Aorta (tissue), 5 donors: Measurements from ENCODE around the gene TUBGCP6. TPM values are rescaled to one million over a fixed set of nuclear protein-coding genes. Genes with fewer than 3 reads are reported as not detected.

Experiments
- ATAC-seq: fragments of 200-7000 bp; cut with Tn5 transposase; one replicate; pipeline ENCODE4 v1.9.1; 2022; ENCODE audit warnings: moderate library complexity; ENCODE audit not compliant: low FRiP score
- DNase-seq, 2 donors: peaks; one replicate each; pipeline ENCODE4 v3.0.0-alpha.2; 2020
- H3K27ac ChIP-seq, 2 donors: one replicate each; pipeline ENCODE4 v1.5.1; 2013; ENCODE audit warnings: low read length in 2 of 2, mild to moderate bottlenecking in 2 of 2, moderate library complexity in 2 of 2, control low read depth in 1 of 2, inconsistent platforms in 1 of 2, low read depth in 1 of 2
- H3K27me3 ChIP-seq, 2 donors: one replicate each; pipeline ENCODE4 v1.6.1; 2013; ENCODE audit warnings: control low read depth in 1 of 2, low read length in 1 of 2, mild to moderate bottlenecking in 1 of 2, moderate library complexity in 1 of 2; ENCODE audit not compliant: insufficient read depth in 2 of 2, control insufficient read depth in 1 of 2
- H3K36me3 ChIP-seq, 2 donors: one replicate each; pipeline ENCODE4 v1.6.1; 2013; ENCODE audit warnings: control low read depth in 1 of 2, low read length in 1 of 2, mild to moderate bottlenecking in 1 of 2; ENCODE audit not compliant: insufficient read depth in 2 of 2, control insufficient read depth in 1 of 2
- H3K4me1 ChIP-seq, 2 donors: one replicate each; pipeline ENCODE4 v1.6.1; 2013; ENCODE audit warnings: low read length in 2 of 2, control low read depth in 1 of 2, mild to moderate bottlenecking in 1 of 2, moderate library complexity in 1 of 2; ENCODE audit not compliant: insufficient read depth in 2 of 2, control insufficient read depth in 1 of 2
- H3K4me3 ChIP-seq, 2 donors: one replicate each; pipeline ENCODE4 v1.5.1; 2013; ENCODE audit warnings: low read length in 2 of 2, control low read depth in 1 of 2, mild to moderate bottlenecking in 1 of 2
- H3K9me3 ChIP-seq: one replicate; pipeline ENCODE4 v1.6.1; 2013; ENCODE audit warnings: mild to moderate bottlenecking, low read length; ENCODE audit not compliant: control insufficient read depth
- WGBS, 2 donors: extraction: QIAGEN DNeasy Blood & Tissue Kit; methylation state at CpG; one replicate each; pipeline ENCODE4 v1.1.7; 2013; 5-methylcytosine and 5-hydroxymethylcytosine counted together
- intact Hi-C, 2 donors: fragments of 100-400 bp; cut with DNase I; formaldehyde crosslinking; loops; one replicate each; pipeline versions ENCODE4 v1.14.2 to v1.15.0; 2022
- polyA plus RNA-seq, 2 donors: library from polyadenylated mRNA; stranded (reverse); fragments of 200-250 nt; gene quantifications; one replicate each; pipeline ENCODE4 v1.2.3, GENCODE V29; 2013
- total RNA-seq, 2 donors: library from RNA; stranded (reverse); fragmentation: NEBNext Ultra II Directional; extraction: Animal tissue kit (Norgen Biotek cat#: 25700); gene quantifications; one replicate each; pipeline ENCODE4 v1.2.1, GENCODE V29; 2021
- donor health status: healthy with polysubstance abuse.
- donor health status: Bipolar disorder and iron deficiency.
- donor health status: DM: no; HTN: no; CAD: no.
- donor health status: DM: no; HTN: no; CAD: no.
- donor health status: DM: yes; HTN: yes; CAD: no.

The TUBGCP6 gene
- total and polyA plus RNA-seq, 4 donors = 7.0 to 134 (median 39.3) TPM

DNA sequence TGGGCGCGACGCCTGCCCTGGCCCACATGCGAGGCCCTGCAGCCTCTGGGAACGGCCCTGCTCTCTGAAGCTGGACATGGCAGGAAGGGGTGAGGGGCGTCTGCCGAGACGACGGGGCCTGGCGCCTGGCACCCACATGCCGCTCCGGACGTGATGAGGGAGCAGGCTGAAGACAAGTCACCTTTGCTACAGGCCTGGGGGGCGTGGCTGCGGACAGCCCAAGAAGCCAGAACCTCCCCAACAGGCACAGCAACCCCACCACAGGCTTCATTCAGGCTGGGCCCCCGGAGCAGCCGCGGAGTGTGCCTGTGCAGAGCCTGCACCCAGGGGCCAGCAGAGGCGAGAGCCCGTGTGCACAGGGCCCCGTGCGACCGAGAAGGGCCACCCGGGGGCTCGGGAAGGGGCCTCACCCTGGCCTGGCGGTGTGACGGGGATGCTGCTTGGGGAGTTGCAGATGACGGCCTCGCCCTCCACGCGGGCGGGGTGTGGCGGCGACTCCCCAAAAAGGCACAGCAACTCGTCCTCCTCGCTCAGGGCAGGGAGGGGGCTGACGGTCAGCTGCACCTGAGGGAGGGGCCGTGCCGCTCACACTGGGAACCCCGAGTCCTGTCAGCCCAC lies 42.0 kb upstream of the TUBGCP6 start:
- intact Hi-C loops = no loop called here
- ATAC-seq (no peak), DNase-seq (no peak)
- H3K9me3 ChIP-seq = no peaks in the 10 kb centered on the region
- no peak overlapping the region for H3K27ac ChIP-seq
- no peak overlapping the region for H3K4me3 ChIP-seq
- H3K27me3 ChIP-seq = no peaks in the 10 kb centered on the region
- H3K36me3 ChIP-seq = peaks cover 0 to 18% of the 10 kb centered on the region in 2 donors
- WGBS, 2 donors = 89 to 91% methylated on average over 36 to 40 of the region's 40 CpGs
- H3K4me1 ChIP-seq = no peaks in the 10 kb centered on the region

DNA sequence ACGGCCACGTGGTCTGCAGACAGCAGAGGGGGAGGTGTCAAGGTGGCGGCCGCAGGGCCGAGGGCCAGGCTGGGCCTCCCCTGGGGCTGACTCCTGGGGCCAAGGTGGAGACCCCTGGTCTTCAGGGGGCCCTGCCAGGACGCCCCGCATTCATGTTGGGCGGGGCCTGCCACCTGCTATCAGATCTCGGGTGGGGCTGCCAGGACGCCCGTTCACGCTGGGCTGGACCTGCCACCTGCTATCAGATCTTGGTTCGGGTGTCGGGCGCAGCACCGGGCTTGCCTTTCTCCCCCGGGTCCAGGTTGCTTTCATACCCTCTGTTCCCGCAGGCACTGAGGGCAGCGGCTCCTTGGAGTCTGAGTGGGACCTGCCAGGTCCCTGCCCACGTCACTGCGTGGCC lies 41.5 kb upstream of the TUBGCP6 start:
- intact Hi-C loops = no loop called here
- H3K36me3 ChIP-seq = peaks cover 0 to 21% of the 10 kb centered on the region in 2 donors
- no peak overlapping the region for H3K27ac ChIP-seq

DNA sequence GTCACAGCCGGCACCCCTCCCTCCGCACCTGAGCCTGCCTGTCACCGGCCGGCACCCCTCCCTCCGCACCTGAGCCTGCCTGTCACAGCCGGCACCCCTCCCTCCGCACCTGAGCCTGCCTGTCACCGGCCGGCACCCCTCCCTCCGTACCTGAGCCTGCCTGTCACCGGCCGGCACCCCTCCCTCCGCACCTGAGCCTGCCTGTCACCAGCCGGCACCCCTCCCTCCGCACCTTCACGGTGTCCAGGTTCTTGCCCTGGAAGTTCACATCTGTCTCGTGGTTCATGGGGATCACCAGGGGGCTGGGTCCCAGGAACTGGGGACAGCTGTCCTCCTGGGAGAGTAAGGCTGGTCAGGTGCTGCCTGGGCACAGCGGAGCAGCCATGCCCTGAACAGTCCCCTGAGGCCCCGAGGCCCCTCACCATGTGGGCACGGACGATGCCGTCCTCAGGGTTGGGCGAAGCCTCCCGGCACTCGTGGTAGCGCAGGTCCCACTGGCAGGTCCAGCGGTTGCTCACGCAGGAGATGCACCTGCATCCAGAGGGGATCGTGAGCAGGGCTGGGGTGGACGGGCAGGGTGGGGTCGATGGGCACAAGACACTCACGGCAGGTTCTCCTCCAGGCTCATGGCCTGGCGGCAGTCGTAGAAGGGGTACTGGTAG lies 40.9 kb upstream of the TUBGCP6 start:
- Histone ChIP-seq H3K9me3 (no peaks in the 10 kb centered on the region), H3K27me3 (no peaks in the 10 kb centered on the region), H3K36me3 (peaks cover 0 to 26% of the 10 kb centered on the region in 2 donors), H3K27ac (no peak overlapping the region), H3K4me3 (no peak overlapping the region), H3K4me1 (no peaks in the 10 kb centered on the region)
- ATAC-seq = no peak
- DNase-seq = no peak
- 92 to 94% methylated on average over 27 to 34 of the region's 34 CpGs for WGBS, 2 donors
- intact Hi-C loops = no loop called here

More for the DNA sequence above, 41.5 kb upstream of the TUBGCP6 start:
- H3K4me1 ChIP-seq = no peaks in the 10 kb centered on the region
- ATAC-seq (no peak), DNase-seq (no peak)
- H3K27me3 ChIP-seq = no peaks in the 10 kb centered on the region
- H3K9me3 ChIP-seq = no peaks in the 10 kb centered on the region
- WGBS, 2 donors = 89 to 95% methylated on average over 21 of the region's 21 CpGs
- H3K4me3 ChIP-seq = no peak overlapping the region

GRCh38 chr22:50284479-50284878 lies 39.7 kb upstream of the TUBGCP6 start:
- no peak overlapping the region for H3K4me3 ChIP-seq
- H3K9me3 ChIP-seq = no peaks in the 10 kb centered on the region
- no peak for ATAC-seq
- intact Hi-C loops = no loop called here
- WGBS, 2 donors = 85 to 90% methylated on average over 9 to 13 of the region's 13 CpGs
- DNase-seq = no peak
- no peaks in the 10 kb centered on the region for H3K4me1 ChIP-seq
- H3K27ac ChIP-seq = no peak overlapping the region
- H3K36me3 ChIP-seq = peaks cover 0 to 33% of the 10 kb centered on the region in 2 donors
- no peaks in the 10 kb centered on the region for H3K27me3 ChIP-seq

- 91 to 92% methylated on average over 29 to 30 of the region's 30 CpGs for WGBS, 2 donors
- ATAC-seq (no peak), DNase-seq (no peak)
- Histone ChIP-seq H3K4me1 (no peaks in the 10 kb centered on the region), H3K27me3 (no peaks in the 10 kb centered on the region), H3K4me3 (no peak overlapping the region), H3K9me3 (no peaks in the 10 kb centered on the region), H3K27ac (no peak overlapping the region), H3K36me3 (peaks cover 0 to 34% of the 10 kb centered on the region in 2 donors)
- intact Hi-C loops = no loop called here
These were observed 39.0 kb upstream of the TUBGCP6 start for GRCh38 chr22:50283821-50284220.

- Histone ChIP-seq H3K9me3 (no peaks in the 10 kb centered on the region), H3K4me3 (no peak overlapping the region), H3K4me1 (no peaks in the 10 kb centered on the region), H3K27ac (no peak overlapping the region), H3K36me3 (peaks cover 0 to 33% of the 10 kb centered on the region in 2 donors), H3K27me3 (no peaks in the 10 kb centered on the region)
- ATAC-seq = no peak
- DNase-seq = no peak
- intact Hi-C loops = no loop called here
- 87 to 88% methylated on average over 45 of the region's 45 CpGs for WGBS, 2 donors
These were observed 37.7 kb upstream of the TUBGCP6 start for GRCh38 chr22:50282361-50283155.

GRCh38 chr22:50281957-50282356 lies 37.1 kb upstream of the TUBGCP6 start:
- no peak overlapping the region for H3K27ac ChIP-seq
- DNase-seq = no peak
- WGBS, 2 donors = 72 to 73% methylated on average over 24 to 25 of the region's 25 CpGs
- no peaks in the 10 kb centered on the region for H3K4me1 ChIP-seq
- H3K27me3 ChIP-seq = no peaks in the 10 kb centered on the region
- intact Hi-C loops = no loop called here
- ATAC-seq = no peak
- H3K36me3 ChIP-seq = peaks cover 0 to 33% of the 10 kb centered on the region in 2 donors
- H3K4me3 ChIP-seq = no peak overlapping the region
- H3K9me3 ChIP-seq = no peaks in the 10 kb centered on the region

GRCh38 chr22:50281384-50281760 lies 36.5 kb upstream of the TUBGCP6 start:
- intact Hi-C loops = no loop called here
- peaks cover 0 to 33% of the 10 kb centered on the region in 2 donors for H3K36me3 ChIP-seq
- WGBS, 2 donors = 95% methylated on average over 31 to 36 of the region's 36 CpGs

More at GRCh38 chr22:50281384-50281760, 36.5 kb upstream of the TUBGCP6 start:
- Histone ChIP-seq H3K4me3 (no peak overlapping the region), H3K9me3 (no peaks in the 10 kb centered on the region), H3K27me3 (no peaks in the 10 kb centered on the region), H3K4me1 (no peaks in the 10 kb centered on the region), H3K27ac (no peak overlapping the region)
- DNase-seq (no peak), ATAC-seq (no peak)
